Endodermal cell (in vitro differentiated cells): ENCODE data around the gene SEC14L2. TPM values are rescaled to one million over a fixed set of nuclear protein-coding genes. Genes with fewer than 3 reads are reported as not detected.

Experiments
- DNase-seq: peaks from one replicate; pipeline ENCODE4 v3.0.0-alpha.2; 2017
- H3K27ac ChIP-seq: 2 replicates; pipeline ENCODE4 v1.5.1; 2013; ENCODE audit warnings: mild to moderate bottlenecking, low read depth, low read length, moderate library complexity
- H3K27me3 ChIP-seq: 2 replicates; pipeline ENCODE4 v1.6.1; 2013; ENCODE audit warnings: mild to moderate bottlenecking, low read length, moderate library complexity; ENCODE audit not compliant: insufficient read depth, control insufficient read depth, poor library complexity, severe bottlenecking
- H3K36me3 ChIP-seq: 2 replicates; pipeline ENCODE4 v1.7.0; 2013; ENCODE audit warnings: mild to moderate bottlenecking, low read length, moderate library complexity; ENCODE audit not compliant: control insufficient read depth, insufficient read depth
- H3K4me1 ChIP-seq: one replicate; pipeline ENCODE4 v1.7.0; 2013; ENCODE audit warnings: low read length; ENCODE audit not compliant: control insufficient read depth, insufficient read depth
- H3K4me3 ChIP-seq: 2 replicates; pipeline ENCODE4 v1.5.1; 2013; ENCODE audit warnings: mild to moderate bottlenecking, low read length, moderate library complexity
- H3K9ac ChIP-seq: 2 replicates; pipeline ENCODE4 v1.6.1; 2013; ENCODE audit warnings: mild to moderate bottlenecking, low read length, moderate library complexity; ENCODE audit not compliant: poor library complexity, severe bottlenecking; ENCODE audit errors: extremely low read depth
- H3K9me3 ChIP-seq: 2 replicates; pipeline ENCODE4 v1.6.1; 2013; ENCODE audit warnings: mild to moderate bottlenecking, low read length, moderate library complexity; ENCODE audit not compliant: control insufficient read depth
- H3K27ac Mint-ChIP-seq: 2 replicates; pipeline ENCODE4 v1.8.0; 2020; ENCODE audit warnings: mixed read lengths
- H3K27me3 Mint-ChIP-seq: 2 replicates; pipeline ENCODE4 v1.8.0; 2021; ENCODE audit warnings: mild to moderate bottlenecking, mixed read lengths; ENCODE audit not compliant: insufficient read depth
- H3K36me3 Mint-ChIP-seq: 2 replicates; pipeline ENCODE4 v1.8.0; 2020; ENCODE audit warnings: low read depth, mixed read lengths
- H3K4me1 Mint-ChIP-seq: 2 replicates; pipeline ENCODE4 v1.8.0; 2020; ENCODE audit warnings: mixed read lengths
- H3K4me3 Mint-ChIP-seq: 2 replicates; pipeline ENCODE4 v1.8.0; 2020; ENCODE audit warnings: mild to moderate bottlenecking, moderate library complexity, mixed read lengths
- H3K9me3 Mint-ChIP-seq: 2 replicates; pipeline ENCODE4 v1.8.0; 2020; ENCODE audit warnings: mild to moderate bottlenecking, mixed read lengths
- WGBS, 2 experiments: methylation state at CpG; one replicate each; pipeline versions ENCODE4 v1.1.5 to v1.1.7; 2013; ENCODE audit warnings: missing lambda C conversion rate in 2 of 2, mixed read lengths in 1 of 2; ENCODE audit not compliant: insufficient coverage in 1 of 2, insufficient read length in 1 of 2; 5-methylcytosine and 5-hydroxymethylcytosine counted together
- total RNA-seq, 2 donors: library from RNA; stranded (reverse); fragmentation: NEBNext Ultra II Directional in 1 of 2; extraction: Animal tissue kit (Norgen Biotek cat#: 25700) in 1 of 2; gene quantifications; 2 replicates in 1 of 2; 3 replicates in 1 of 2; pipeline ENCODE4 v1.2.1, GENCODE V29; 2021
- TF ChIP-seq, protein P1 (sequence below): fragments of 200-600 bp; sonication (generic); conservative IDR thresholded peaks from 2 replicates; pipeline ENCODE4 v1.5.0; 2021; ENCODE audit warnings: antibody characterized with exemption, mild to moderate bottlenecking

The SEC14L2 gene
- total RNA-seq, 2 donors from 2014 or later = 13.9 to 19.1 TPM

DNA sequence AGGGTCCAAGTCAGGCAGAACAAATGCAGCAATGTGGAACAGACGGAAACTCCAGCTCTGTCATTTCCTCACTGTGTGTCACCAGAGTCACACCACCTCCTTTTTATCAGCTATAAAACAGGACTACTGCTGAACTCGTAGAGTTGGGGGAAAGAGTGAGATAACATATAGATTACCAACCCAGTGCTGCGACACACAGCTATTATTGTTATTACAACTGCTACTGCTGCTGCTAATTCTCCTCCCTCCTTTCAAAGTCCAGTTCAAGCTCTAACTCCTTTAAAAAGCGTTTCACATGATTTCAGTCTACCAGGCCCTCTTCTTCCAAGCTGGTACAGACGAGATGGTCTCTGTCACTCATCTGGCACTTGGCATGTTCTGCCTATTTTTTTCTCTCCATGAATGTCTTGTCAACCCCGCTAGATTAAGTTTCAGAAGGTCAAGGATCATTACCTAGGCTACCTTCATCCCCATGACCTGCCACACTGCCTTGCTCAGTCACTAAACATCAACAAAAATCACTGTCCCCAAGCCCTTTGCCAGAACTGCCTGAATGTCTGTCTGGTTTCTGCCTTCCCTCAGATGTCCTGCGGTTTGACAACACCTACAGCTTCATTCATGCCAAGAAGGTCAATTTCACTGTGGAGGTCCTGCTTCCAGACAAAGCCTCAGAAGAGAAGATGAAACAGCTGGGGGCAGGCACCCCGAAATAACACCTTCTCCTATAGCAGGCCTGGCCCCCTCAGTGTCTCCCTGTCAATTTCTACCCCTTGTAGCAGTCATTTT, 25.1 kb downstream of the SEC14L2 start:
- DNase-seq = no peak
- H3K9me3 Mint-ChIP-seq = no peaks in the 10 kb centered on the region
- TF ChIP-seq, protein P1, sequence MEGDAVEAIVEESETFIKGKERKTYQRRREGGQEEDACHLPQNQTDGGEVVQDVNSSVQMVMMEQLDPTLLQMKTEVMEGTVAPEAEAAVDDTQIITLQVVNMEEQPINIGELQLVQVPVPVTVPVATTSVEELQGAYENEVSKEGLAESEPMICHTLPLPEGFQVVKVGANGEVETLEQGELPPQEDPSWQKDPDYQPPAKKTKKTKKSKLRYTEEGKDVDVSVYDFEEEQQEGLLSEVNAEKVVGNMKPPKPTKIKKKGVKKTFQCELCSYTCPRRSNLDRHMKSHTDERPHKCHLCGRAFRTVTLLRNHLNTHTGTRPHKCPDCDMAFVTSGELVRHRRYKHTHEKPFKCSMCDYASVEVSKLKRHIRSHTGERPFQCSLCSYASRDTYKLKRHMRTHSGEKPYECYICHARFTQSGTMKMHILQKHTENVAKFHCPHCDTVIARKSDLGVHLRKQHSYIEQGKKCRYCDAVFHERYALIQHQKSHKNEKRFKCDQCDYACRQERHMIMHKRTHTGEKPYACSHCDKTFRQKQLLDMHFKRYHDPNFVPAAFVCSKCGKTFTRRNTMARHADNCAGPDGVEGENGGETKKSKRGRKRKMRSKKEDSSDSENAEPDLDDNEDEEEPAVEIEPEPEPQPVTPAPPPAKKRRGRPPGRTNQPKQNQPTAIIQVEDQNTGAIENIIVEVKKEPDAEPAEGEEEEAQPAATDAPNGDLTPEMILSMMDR = no peak
- H3K27me3 ChIP-seq = no peaks in the 10 kb centered on the region
- peaks cover 19% of the 10 kb centered on the region for H3K4me1 ChIP-seq
- H3K9me3 ChIP-seq = no peaks in the 10 kb centered on the region
- H3K9ac ChIP-seq = peak overlapping the region; percentile 7
- H3K4me1 Mint-ChIP-seq = peaks cover 34% of the 10 kb centered on the region
- H3K27ac Mint-ChIP-seq = peak overlapping the region; percentile 97
- H3K27ac ChIP-seq = peak overlapping the region; percentile 95
- WGBS, 2 experiments = 76 to 78% methylated on average over 4 to 7 of the region's 8 CpGs
- H3K36me3 ChIP-seq = peaks cover 26% of the 10 kb centered on the region
- peak overlapping the region; percentile 85 for H3K4me3 ChIP-seq
- no peaks in the 10 kb centered on the region for H3K27me3 Mint-ChIP-seq
- H3K36me3 Mint-ChIP-seq = peaks cover 31% of the 10 kb centered on the region
- H3K4me3 Mint-ChIP-seq = peak overlapping the region; percentile 79

DNA sequence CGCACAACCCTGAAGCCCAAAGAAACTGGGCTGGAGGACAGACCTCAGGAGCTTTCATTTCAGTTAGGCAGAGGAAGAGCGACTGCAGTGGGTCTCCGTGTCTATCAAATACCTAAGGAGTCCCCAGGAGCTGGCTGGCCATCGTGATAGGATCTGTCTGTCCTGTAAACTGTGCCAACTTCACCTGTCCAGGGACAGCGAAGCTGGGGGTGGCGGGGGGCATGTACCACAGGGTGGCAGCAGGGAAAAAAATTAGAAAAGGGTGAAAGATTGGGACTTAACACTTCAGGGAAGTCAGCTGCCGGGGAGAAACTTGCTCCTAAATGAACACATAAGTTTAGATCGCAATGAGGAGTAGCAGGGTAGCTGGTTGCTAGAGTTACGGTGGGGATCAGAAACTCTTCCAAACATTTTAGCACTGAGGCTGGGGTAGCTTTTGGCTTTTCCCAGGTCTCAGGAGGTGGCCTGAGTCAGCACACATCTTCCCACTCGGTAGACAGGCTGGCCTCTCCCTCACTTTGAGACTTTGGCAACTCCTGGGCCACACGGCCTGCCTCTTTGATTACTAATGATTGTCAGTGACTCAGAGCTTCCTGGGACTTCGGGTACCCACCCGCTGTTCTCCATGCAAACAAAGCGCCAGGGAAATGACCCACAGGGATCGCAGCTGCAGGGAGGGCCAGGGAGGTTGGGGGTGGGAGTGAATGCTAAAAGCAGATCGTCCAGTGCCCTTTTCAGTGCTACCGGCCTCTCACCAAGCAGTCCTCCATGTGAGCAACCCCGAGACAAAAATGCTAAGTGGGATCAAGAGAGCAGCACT, 25.9 kb downstream of the SEC14L2 start:
- peak; percentile 92 for DNase-seq
- Mint-ChIP-seq H3K9me3 (no peaks in the 10 kb centered on the region), H3K4me1 (peaks cover 34% of the 10 kb centered on the region), H3K27ac (peak overlapping the region; percentile 97), H3K36me3 (peaks cover 31% of the 10 kb centered on the region), H3K27me3 (no peaks in the 10 kb centered on the region), H3K4me3 (peak overlapping the region; percentile 79)
- Histone ChIP-seq H3K4me3 (peak overlapping the region; percentile 85), H3K36me3 (peaks cover 27% of the 10 kb centered on the region), H3K9me3 (no peaks in the 10 kb centered on the region), H3K27me3 (no peaks in the 10 kb centered on the region), H3K9ac (peak overlapping the region; percentile 83), H3K27ac (peak overlapping the region; percentile 95), H3K4me1 (peaks cover 19% of the 10 kb centered on the region)
- TF ChIP-seq, protein P1 = no peak
- WGBS, 2 experiments = 28 to 30% methylated on average over 16 to 18 of the region's 18 CpGs

DNA sequence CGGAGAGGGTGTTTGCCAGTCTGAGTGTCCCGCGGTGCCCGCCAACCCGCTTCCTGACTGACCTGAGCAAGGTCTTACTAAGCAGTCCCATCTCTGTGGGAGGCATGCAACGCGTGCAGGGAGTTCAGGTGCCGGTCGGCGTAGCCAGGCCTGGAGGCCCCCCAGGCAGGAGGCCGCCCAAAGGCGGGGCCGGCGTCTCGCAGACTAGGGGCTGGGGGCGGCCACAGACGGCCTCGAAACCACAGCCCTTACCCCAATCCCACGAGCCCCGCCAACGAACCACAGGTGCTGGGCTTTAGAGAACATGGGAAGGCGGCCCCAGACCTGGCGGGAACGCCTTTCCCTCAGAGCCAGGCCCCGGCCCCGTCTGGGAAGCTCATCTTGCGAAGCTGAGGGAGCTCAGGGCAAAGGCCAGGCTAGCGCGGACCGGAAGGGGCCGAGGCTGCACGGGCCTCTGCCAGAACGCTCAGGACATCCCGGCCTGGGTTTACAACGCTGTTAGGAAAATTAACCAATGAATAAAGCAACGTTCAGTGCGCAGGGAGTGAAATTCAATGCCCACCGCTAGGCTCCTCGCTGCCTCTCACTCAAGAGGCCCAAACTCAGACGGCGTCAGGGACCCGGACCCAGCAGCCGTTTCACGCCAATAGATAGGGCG, 26.6 kb downstream of the SEC14L2 start:
- Histone ChIP-seq H3K27ac (peak overlapping the region; percentile 95), H3K9ac (peak overlapping the region; percentile 83), H3K27me3 (no peaks in the 10 kb centered on the region), H3K4me1 (peaks cover 19% of the 10 kb centered on the region), H3K9me3 (no peaks in the 10 kb centered on the region), H3K4me3 (peak overlapping the region; percentile 85), H3K36me3 (peaks cover 26% of the 10 kb centered on the region)
- peak overlapping the region; percentile 97 for H3K27ac Mint-ChIP-seq
- H3K27me3 Mint-ChIP-seq = no peaks in the 10 kb centered on the region
- H3K36me3 Mint-ChIP-seq = peaks cover 28% of the 10 kb centered on the region
- DNase-seq = no peak
- peaks cover 34% of the 10 kb centered on the region for H3K4me1 Mint-ChIP-seq
- H3K9me3 Mint-ChIP-seq = no peaks in the 10 kb centered on the region
- WGBS, 2 experiments = 1% methylated on average over 21 to 45 of the region's 45 CpGs
- H3K4me3 Mint-ChIP-seq = peak overlapping the region; percentile 79
- TF ChIP-seq, protein P1 = peak; percentile 46
